Effector memory CD4-positive, alpha-beta T cell (primary cell): ENCODE measurements around the gene PHC1.

Experiments used
- DNase-seq, 3 donors: peaks; one replicate each; pipeline ENCODE4 v3.0.0-alpha.2; 2020
- H3K27ac ChIP-seq: 2 replicates; pipeline ENCODE4 v1.7.0; 2013; ENCODE audit warnings: mild to moderate bottlenecking, low read length, moderate library complexity; ENCODE audit not compliant: insufficient read depth, poor library complexity, severe bottlenecking
- H3K27me3 ChIP-seq: replicated peaks from 2 replicates; pipeline ENCODE4 v1.7.0; 2013; ENCODE audit warnings: mild to moderate bottlenecking, low read length; ENCODE audit not compliant: insufficient read depth, control insufficient read depth, poor library complexity, severe bottlenecking
- H3K36me3 ChIP-seq: 2 replicates; pipeline ENCODE4 v1.7.0; 2013; ENCODE audit warnings: mild to moderate bottlenecking, low read length, moderate library complexity; ENCODE audit not compliant: control insufficient read depth, insufficient read depth
- H3K4me1 ChIP-seq: 2 replicates; pipeline ENCODE4 v1.7.0; 2013; ENCODE audit warnings: low read length, mild to moderate bottlenecking; ENCODE audit not compliant: control insufficient read depth, insufficient read depth, poor library complexity, severe bottlenecking
- H3K4me3 ChIP-seq: 2 replicates; pipeline ENCODE4 v1.7.0; 2013; ENCODE audit warnings: low read length, low read depth, mild to moderate bottlenecking; ENCODE audit not compliant: insufficient read depth, poor library complexity, severe bottlenecking
- H3K9me3 ChIP-seq: 2 replicates; pipeline ENCODE4 v1.7.0; 2013; ENCODE audit warnings: mild to moderate bottlenecking, low read length, moderate library complexity; ENCODE audit not compliant: control insufficient read depth

Gene PHC1

GRCh38 chr12:8948701-8949341 is 34.5 kb downstream of the PHC1 start:
- peak overlapping the region; percentile 99 for H3K27ac ChIP-seq
- no peaks in the 10 kb centered on the region for H3K27me3 ChIP-seq
- peak overlapping the region; percentile 96 for H3K4me3 ChIP-seq
- no peak for DNase-seq
- no peaks in the 10 kb centered on the region for H3K9me3 ChIP-seq
- H3K4me1 ChIP-seq = peaks cover 28% of the 10 kb centered on the region
- H3K36me3 ChIP-seq = peaks cover 22% of the 10 kb centered on the region

- Histone ChIP-seq H3K9me3 (no peaks in the 10 kb centered on the region), H3K27ac (peak within 1 kb of the TSS; percentile 99), H3K4me1 (peaks cover 31% of the 10 kb centered on the region), H3K4me3 (peak within 1 kb of the TSS; percentile 96), H3K27me3 (no peaks in the 10 kb centered on the region), H3K36me3 (peaks cover 15% of the 10 kb centered on the region)
- DNase-seq = peak; percentile 75 to 83 (median 80)
Measured at GRCh38 chr12:8949342-8950220, 35.3 kb downstream of the PHC1 start, which contains the start of gene M6PR. Gene M6PR, minus strand, starts transcription at chr12:8949645. Its CDS starts 3,241 bp downstream, at chr12:8946404.

GRCh38 chr12:8950221-8950527 is 35.9 kb downstream of the PHC1 start:
- no peaks in the 10 kb centered on the region for H3K9me3 ChIP-seq
- peaks cover 37% of the 10 kb centered on the region for H3K4me1 ChIP-seq
- H3K4me3 ChIP-seq = peak overlapping the region; percentile 96
- no peak for DNase-seq
- no peaks in the 10 kb centered on the region for H3K27me3 ChIP-seq
- peak overlapping the region; percentile 99 for H3K27ac ChIP-seq
- H3K36me3 ChIP-seq = peaks cover 10% of the 10 kb centered on the region

GRCh38 chr12:8950702-8951478 is 36.6 kb downstream of the PHC1 start:
- DNase-seq = no peak
- H3K27me3 ChIP-seq = no peaks in the 10 kb centered on the region
- peaks cover 3% of the 10 kb centered on the region for H3K36me3 ChIP-seq
- H3K4me3 ChIP-seq = peak overlapping the region; percentile 96
- no peaks in the 10 kb centered on the region for H3K9me3 ChIP-seq
- H3K27ac ChIP-seq = peak overlapping the region; percentile 99
- H3K4me1 ChIP-seq = peaks cover 44% of the 10 kb centered on the region

- Histone ChIP-seq H3K4me1 (peaks cover 49% of the 10 kb centered on the region), H3K4me3 (peak overlapping the region; percentile 11), H3K27me3 (no peaks in the 10 kb centered on the region), H3K36me3 (no peaks in the 10 kb centered on the region), H3K27ac (peak overlapping the region; percentile 99), H3K9me3 (no peaks in the 10 kb centered on the region)
- peak in 1 of 3 donors; percentile 19 for DNase-seq
Measured at GRCh38 chr12:8951744-8952143, 37.4 kb downstream of the PHC1 start.

GRCh38 chr12:8953773-8954402 is 39.6 kb downstream of the PHC1 start:
- peak overlapping the region; percentile 99 for H3K27ac ChIP-seq
- H3K4me1 ChIP-seq = peaks cover 57% of the 10 kb centered on the region
- no peaks in the 10 kb centered on the region for H3K27me3 ChIP-seq
- H3K36me3 ChIP-seq = no peaks in the 10 kb centered on the region
- DNase-seq = peak; percentile 60 to 67 (median 64)
- peak overlapping the region; percentile 9 for H3K4me3 ChIP-seq
- no peaks in the 10 kb centered on the region for H3K9me3 ChIP-seq

GRCh38 chr12:8956073-8956472 is 41.8 kb downstream of the PHC1 start:
- Histone ChIP-seq H3K4me1 (peaks cover 78% of the 10 kb centered on the region), H3K4me3 (no peak overlapping the region)

GRCh38 chr12:8956772-8957171 is 42.5 kb downstream of the PHC1 start:
- Histone ChIP-seq H3K9me3 (no peaks in the 10 kb centered on the region), H3K4me3 (no peak overlapping the region), H3K36me3 (no peaks in the 10 kb centered on the region), H3K27ac (no peak overlapping the region), H3K27me3 (no peaks in the 10 kb centered on the region), H3K4me1 (peaks cover 75% of the 10 kb centered on the region)
- no peak for DNase-seq

More at GRCh38 chr12:8956073-8956472, 41.8 kb downstream of the PHC1 start:
- H3K27me3 ChIP-seq = no peaks in the 10 kb centered on the region
- DNase-seq = no peak
- H3K27ac ChIP-seq = no peak overlapping the region
- H3K9me3 ChIP-seq = no peaks in the 10 kb centered on the region
- no peaks in the 10 kb centered on the region for H3K36me3 ChIP-seq

- H3K4me1 ChIP-seq = peaks cover 68% of the 10 kb centered on the region
Measured at GRCh38 chr12:8957561-8957960, 43.3 kb downstream of the PHC1 start.

More at GRCh38 chr12:8957561-8957960, 43.3 kb downstream of the PHC1 start:
- no peaks in the 10 kb centered on the region for H3K27me3 ChIP-seq
- H3K27ac ChIP-seq = no peak overlapping the region
- H3K36me3 ChIP-seq = no peaks in the 10 kb centered on the region
- H3K4me3 ChIP-seq = no peak overlapping the region
- H3K9me3 ChIP-seq = no peaks in the 10 kb centered on the region
- no peak for DNase-seq
